ENCODE results near the gene CD274. TPM values are rescaled to one million over a fixed set of nuclear protein-coding genes. Genes with fewer than 3 reads are reported as not detected.

CD274 gene
- total and polyA plus RNA-seq, 8 donors, result 0.46 to 33.3 (median 1.5) TPM; not detected in 2

- Histone ChIP-seq H3K27ac (no peak overlapping the region), H3K9me3 (no peaks in the 10 kb centered on the region), H3K4me3 (no peak overlapping the region), H3K4me1 (no peaks in the 10 kb centered on the region), H3K27me3 (no peaks in the 10 kb centered on the region), H3K36me3 (peaks cover 0 to 31% (median 22%) of the 10 kb centered on the region in 4 donors)
- no peak for DNase-seq
- no peak for TF ChIP-seq CTCF (IDR thresholded peaks at IDR 0.05)
- TF ChIP-seq EP300 (IDR thresholded peaks at IDR 0.05), result no peak
- TF ChIP-seq POLR2A (IDR thresholded peaks at IDR 0.05), result no peak
- TF ChIP-seq POLR2AphosphoS5 (IDR thresholded peaks at IDR 0.05), result no peak
- intact Hi-C loops (cut with DNase I; ENCODE audit: low total_unique reads), result no loop called here
These were observed 23.3 kb upstream of the CD274 start for GRCh38 chr9:5427005-5427404.

- no peak overlapping the region for H3K4me3 ChIP-seq
- no peaks in the 10 kb centered on the region for H3K4me1 ChIP-seq
- no peak for DNase-seq
- intact Hi-C loops (cut with DNase I; ENCODE audit: low total_unique reads), result no loop called here
- TF ChIP-seq POLR2A (IDR thresholded peaks at IDR 0.05) (no peak), EP300 (IDR thresholded peaks at IDR 0.05) (no peak), CTCF (IDR thresholded peaks at IDR 0.05) (no peak), POLR2AphosphoS5 (IDR thresholded peaks at IDR 0.05) (no peak)
- 65 to 77% (median 74%) methylated on average over 3 of the region's 3 CpGs for whole genome bisulfite sequencing, 5 donors
- H3K36me3 ChIP-seq, result peaks cover 0 to 42% (median 29%) of the 10 kb centered on the region in 4 donors
- no peaks in the 10 kb centered on the region for H3K27me3 ChIP-seq
- no peak overlapping the region for H3K27ac ChIP-seq
- H3K9me3 ChIP-seq, result no peaks in the 10 kb centered on the region
These were observed 22.2 kb upstream of the CD274 start for GRCh38 chr9:5428172-5428571.

- Histone ChIP-seq H3K36me3 (peaks cover 0 to 48% (median 34%) of the 10 kb centered on the region in 4 donors), H3K9me3 (peaks cover 0 to 2% (median 0%) of the 10 kb centered on the region in 4 donors), H3K4me3 (no peak overlapping the region), H3K4me1 (no peaks in the 10 kb centered on the region), H3K27ac (no peak overlapping the region), H3K27me3 (no peaks in the 10 kb centered on the region)
- TF ChIP-seq CTCF (IDR thresholded peaks at IDR 0.05), result no peak
- TF ChIP-seq EP300 (IDR thresholded peaks at IDR 0.05), result no peak
- TF ChIP-seq POLR2AphosphoS5 (IDR thresholded peaks at IDR 0.05), result no peak
- no peak for TF ChIP-seq POLR2A (IDR thresholded peaks at IDR 0.05)
- intact Hi-C loops (cut with DNase I; ENCODE audit: low total_unique reads), result no loop called here
- no peak for DNase-seq
- 89 to 94% (median 93%) methylated on average over 2 of the region's 2 CpGs for whole genome bisulfite sequencing, 5 donors
These were observed 21.4 kb upstream of the CD274 start for GRCh38 chr9:5428794-5429528.

GRCh38 chr9:5429873-5430564 is 20.3 kb upstream of the CD274 start:
- intact Hi-C loops (cut with DNase I; ENCODE audit: low total_unique reads), result no loop called here
- WGBS, 5 donors, result 90 to 95% (median 94%) methylated on average over 10 of the region's 10 CpGs

More at GRCh38 chr9:5429873-5430564, 20.3 kb upstream of the CD274 start:
- TF ChIP-seq POLR2AphosphoS5 (IDR thresholded peaks at IDR 0.05) (no peak), CTCF (IDR thresholded peaks at IDR 0.05) (no peak), EP300 (IDR thresholded peaks at IDR 0.05) (no peak), POLR2A (IDR thresholded peaks at IDR 0.05) (no peak)
- DNase-seq, result no peak
- Histone ChIP-seq H3K36me3 (peaks cover 0 to 55% (median 40%) of the 10 kb centered on the region in 4 donors), H3K27me3 (no peaks in the 10 kb centered on the region), H3K4me3 (no peak overlapping the region), H3K9me3 (peaks cover 0 to 8% (median 0%) of the 10 kb centered on the region in 4 donors), H3K4me1 (no peaks in the 10 kb centered on the region), H3K27ac (no peak overlapping the region)

Data from stomach (tissue), 9 donors.